ENCODE data around the gene CT45A9. TPM values are rescaled to one million over a fixed set of nuclear protein-coding genes. Genes with fewer than 3 reads are reported as not detected.
"Not testable (repeated sequence)": the region's sequence is repeated elsewhere in the genome, so short reads cannot be mapped to it uniquely, and the experiment has no call there.

The CT45A9 gene, protein sequence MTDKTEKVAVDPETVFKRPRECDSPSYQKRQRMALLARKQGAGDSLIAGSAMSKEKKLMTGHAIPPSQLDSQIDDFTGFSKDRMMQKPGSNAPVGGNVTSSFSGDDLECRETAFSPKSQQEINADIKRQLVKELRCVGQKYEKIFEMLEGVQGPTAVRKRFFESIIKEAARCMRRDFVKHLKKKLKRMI
- total RNA-seq (2014; rRNA removed; shearing (Covaris generic)) (not detected in 2 replicates), total RNA-seq (2022) (not detected in 2 replicates), Bru-seq, nascent RNA (not detected), BruChase-seq, experiment 1, labeled RNA remaining after a 6-hour chase (not detected), BruChase-seq, experiment 2, labeled RNA remaining after a 2-hour chase (not detected)
- long read RNA-seq = 0 reads

DNA sequence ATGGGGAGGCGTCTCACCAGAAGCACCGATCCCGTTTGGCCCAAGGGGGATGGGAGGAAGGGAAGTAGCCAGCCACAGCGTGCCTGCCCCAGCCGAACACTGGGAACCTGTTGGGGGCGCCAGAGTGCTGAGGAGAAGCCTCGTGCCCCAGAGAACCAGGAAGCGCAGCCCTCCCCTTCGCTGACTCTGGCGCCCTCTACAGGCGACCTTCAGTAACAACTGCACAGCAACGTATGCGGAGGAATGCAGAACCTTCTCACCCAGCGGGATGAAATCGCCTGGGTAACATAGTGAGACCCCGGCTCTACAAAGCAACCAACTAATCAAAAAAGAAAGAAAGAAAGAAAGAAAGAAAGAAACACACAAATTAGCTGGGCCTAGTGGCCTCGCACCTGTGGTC is at the start of gene CT45A9:
TSS of gene CT45A9 (minus strand) at position 101 of the 400 bp plus-strand sequence. CDS start 3,751 bp downstream, outside the sequence.
- H4K20me1 ChIP-seq (ENCODE audit: insufficient read depth, low read length); BruUV-seq (replicated peaks); H3K4me2 ChIP-seq (ENCODE audit: low read length); DNase-seq (ENCODE audit: low spot score); H3K9me2 ChIP-seq (ENCODE audit: insufficient read depth, low read length); intact Hi-C loops (cut with micrococcal nuclease; ENCODE audit: unreplicated experiment); H3K36me3 ChIP-seq (ENCODE audit: insufficient read depth, low read length); H3K4me3 ChIP-seq (ENCODE audit: low read depth, low read length, poor library complexity, severe bottlenecking); CTCF ChIA-PET (ENCODE audit: unreplicated experiment); H3K4me1 ChIP-seq (ENCODE audit: insufficient read depth, low read length, poor library complexity, severe bottlenecking); H3K27ac ChIP-seq (ENCODE audit: low read depth, low read length, poor library complexity, severe bottlenecking); H3K9me3 ChIP-seq (ENCODE audit: low read length); H2AFZ ChIP-seq (ENCODE audit: low read length); POLR2A ChIA-PET; H3K79me2 ChIP-seq (ENCODE audit: insufficient read depth, low read depth, low read length): not testable (repeated sequence)

DNA sequence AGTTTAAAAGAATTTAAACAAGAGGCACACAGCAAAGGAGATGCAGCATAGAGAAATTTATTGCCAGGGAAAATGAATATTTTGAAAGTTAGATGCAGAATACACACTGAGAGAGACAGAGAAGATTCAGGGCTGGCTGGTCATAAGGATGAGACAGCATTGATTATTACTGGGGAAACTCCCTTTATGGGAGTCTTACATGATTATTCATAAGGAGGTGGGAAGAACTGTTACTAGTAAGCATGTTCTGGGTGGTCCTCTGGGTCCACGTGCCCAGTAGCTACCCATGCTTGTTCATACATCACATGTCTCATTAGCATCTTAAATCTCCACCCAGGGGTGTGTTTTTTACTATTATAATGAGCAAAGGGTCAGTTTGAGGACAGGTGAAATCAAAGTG is 48.9 kb upstream of the CT45A9 start:
- BruUV-seq (replicated peaks); H3K4me2 ChIP-seq (ENCODE audit: low read length); H3K4me3 ChIP-seq (ENCODE audit: low read depth, low read length, poor library complexity, severe bottlenecking); H4K20me1 ChIP-seq (ENCODE audit: insufficient read depth, low read length); H2AFZ ChIP-seq (ENCODE audit: low read length); H3K27ac ChIP-seq (ENCODE audit: low read depth, low read length, poor library complexity, severe bottlenecking); H3K4me1 ChIP-seq (ENCODE audit: insufficient read depth, low read length, poor library complexity, severe bottlenecking); H3K9me2 ChIP-seq (ENCODE audit: insufficient read depth, low read length); CTCF ChIA-PET (ENCODE audit: unreplicated experiment); intact Hi-C loops (cut with micrococcal nuclease; ENCODE audit: unreplicated experiment); POLR2A ChIA-PET; H3K79me2 ChIP-seq (ENCODE audit: insufficient read depth, low read depth, low read length); H3K9me3 ChIP-seq (ENCODE audit: low read length); DNase-seq (ENCODE audit: low spot score); H3K36me3 ChIP-seq (ENCODE audit: insufficient read depth, low read length): not testable (repeated sequence)

DNA sequence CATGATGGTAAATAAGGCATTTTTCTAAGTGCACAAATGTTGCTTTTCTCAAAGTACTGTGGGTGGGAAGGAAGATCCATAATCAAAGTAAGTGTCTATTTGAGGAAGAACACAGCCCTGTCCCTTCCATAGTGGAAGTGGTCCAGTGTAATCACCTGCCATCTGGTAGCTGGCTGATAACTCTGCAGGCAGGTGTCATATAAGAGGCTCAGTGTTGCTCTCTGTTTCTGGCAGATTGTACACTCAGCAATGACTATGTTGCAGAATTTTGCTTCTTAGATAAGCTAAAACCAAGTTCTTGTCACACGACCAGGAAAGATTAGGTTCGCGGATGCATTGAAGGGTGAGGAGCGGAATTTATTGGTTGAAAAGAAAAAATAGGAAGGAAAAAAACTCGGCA is 42.8 kb upstream of the CT45A9 start:
- H3K79me2 ChIP-seq (ENCODE audit: insufficient read depth, low read depth, low read length) = no peaks in the 10 kb centered on the region
- H3K9me2 ChIP-seq (ENCODE audit: insufficient read depth, low read length) = no peaks in the 10 kb centered on the region
- TF ChIP-seq, protein P1, sequence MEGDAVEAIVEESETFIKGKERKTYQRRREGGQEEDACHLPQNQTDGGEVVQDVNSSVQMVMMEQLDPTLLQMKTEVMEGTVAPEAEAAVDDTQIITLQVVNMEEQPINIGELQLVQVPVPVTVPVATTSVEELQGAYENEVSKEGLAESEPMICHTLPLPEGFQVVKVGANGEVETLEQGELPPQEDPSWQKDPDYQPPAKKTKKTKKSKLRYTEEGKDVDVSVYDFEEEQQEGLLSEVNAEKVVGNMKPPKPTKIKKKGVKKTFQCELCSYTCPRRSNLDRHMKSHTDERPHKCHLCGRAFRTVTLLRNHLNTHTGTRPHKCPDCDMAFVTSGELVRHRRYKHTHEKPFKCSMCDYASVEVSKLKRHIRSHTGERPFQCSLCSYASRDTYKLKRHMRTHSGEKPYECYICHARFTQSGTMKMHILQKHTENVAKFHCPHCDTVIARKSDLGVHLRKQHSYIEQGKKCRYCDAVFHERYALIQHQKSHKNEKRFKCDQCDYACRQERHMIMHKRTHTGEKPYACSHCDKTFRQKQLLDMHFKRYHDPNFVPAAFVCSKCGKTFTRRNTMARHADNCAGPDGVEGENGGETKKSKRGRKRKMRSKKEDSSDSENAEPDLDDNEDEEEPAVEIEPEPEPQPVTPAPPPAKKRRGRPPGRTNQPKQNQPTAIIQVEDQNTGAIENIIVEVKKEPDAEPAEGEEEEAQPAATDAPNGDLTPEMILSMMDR (conservative IDR thresholded peaks at IDR 0.05; ENCODE audit: low read length) = no peak
- TF ChIP-seq EZH2phosphoT487 (IDR thresholded peaks at IDR 0.05; ENCODE audit: borderline replicate concordance, low read depth, low read length) = no peak
- H3K4me1 ChIP-seq (ENCODE audit: insufficient read depth, low read length, poor library complexity, severe bottlenecking) = no peaks in the 10 kb centered on the region
- H4K20me1 ChIP-seq (ENCODE audit: insufficient read depth, low read length) = no peaks in the 10 kb centered on the region
- BruUV-seq (replicated peaks) = no TSS peak
- H2AFZ ChIP-seq (ENCODE audit: low read length) = no peak overlapping the region
- no peaks in the 10 kb centered on the region for H3K36me3 ChIP-seq (ENCODE audit: insufficient read depth, low read length)
- H3K9me3 ChIP-seq (ENCODE audit: low read length) = no peaks in the 10 kb centered on the region
- H3K4me2 ChIP-seq (ENCODE audit: low read length) = no peak overlapping the region
- intact Hi-C loops (cut with micrococcal nuclease; ENCODE audit: unreplicated experiment) = no loop called here
- H3K27ac ChIP-seq (ENCODE audit: low read depth, low read length, poor library complexity, severe bottlenecking) = no peak overlapping the region
- POLR2A ChIA-PET = no interaction called here
- no peak overlapping the region for H3K4me3 ChIP-seq (ENCODE audit: low read depth, low read length, poor library complexity, severe bottlenecking)
- DNase-seq (ENCODE audit: low spot score) = no peak
- CTCF ChIA-PET (ENCODE audit: unreplicated experiment) = no interaction called here

DNA sequence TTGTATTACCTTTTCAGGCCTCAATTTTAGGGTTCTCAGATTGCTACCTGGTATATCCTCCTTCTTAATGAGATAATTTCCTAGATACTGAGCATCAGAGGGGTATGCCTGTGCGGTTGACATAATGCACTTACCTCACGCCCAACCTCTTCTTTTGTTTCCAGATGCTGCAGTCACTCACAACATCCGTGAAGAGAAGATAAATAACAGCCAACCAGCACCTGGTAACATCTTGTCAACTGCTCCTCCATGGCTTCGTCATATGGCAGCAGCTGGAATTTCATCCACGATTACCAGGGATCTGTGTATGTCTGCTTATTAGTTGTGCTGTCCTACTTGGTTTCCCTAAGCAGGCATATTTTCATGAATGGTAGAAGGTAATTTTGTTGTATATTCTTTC is 38.6 kb upstream of the CT45A9 start:
- no peak overlapping the region for H3K27ac ChIP-seq (ENCODE audit: low read depth, low read length, poor library complexity, severe bottlenecking)
- CTCF ChIA-PET (ENCODE audit: unreplicated experiment) = no interaction called here
- no peaks in the 10 kb centered on the region for H4K20me1 ChIP-seq (ENCODE audit: insufficient read depth, low read length)
- DNase-seq (ENCODE audit: low spot score) = no peak
- TF ChIP-seq, protein P1 (conservative IDR thresholded peaks at IDR 0.05; ENCODE audit: low read length) = no peak
- TF ChIP-seq EZH2phosphoT487 (IDR thresholded peaks at IDR 0.05; ENCODE audit: borderline replicate concordance, low read depth, low read length) = no peak
- H3K4me1 ChIP-seq (ENCODE audit: insufficient read depth, low read length, poor library complexity, severe bottlenecking) = no peaks in the 10 kb centered on the region
- no peak overlapping the region for H3K4me2 ChIP-seq (ENCODE audit: low read length)
- H3K9me2 ChIP-seq (ENCODE audit: insufficient read depth, low read length) = no peaks in the 10 kb centered on the region
- intact Hi-C loops (cut with micrococcal nuclease; ENCODE audit: unreplicated experiment) = no loop called here
- H3K79me2 ChIP-seq (ENCODE audit: insufficient read depth, low read depth, low read length) = no peaks in the 10 kb centered on the region
- H3K9me3 ChIP-seq (ENCODE audit: low read length) = no peaks in the 10 kb centered on the region
- POLR2A ChIA-PET = no interaction called here
- H3K36me3 ChIP-seq (ENCODE audit: insufficient read depth, low read length) = no peaks in the 10 kb centered on the region
- H3K4me3 ChIP-seq (ENCODE audit: low read depth, low read length, poor library complexity, severe bottlenecking) = no peak overlapping the region
- no peak overlapping the region for H2AFZ ChIP-seq (ENCODE audit: low read length)
- BruUV-seq (replicated peaks) = no TSS peak

Measured in OCI-LY7 (cell line).